WTC11 (cell line): ENCODE measurements around the gene DAPK1. TPM values are rescaled to one million over a fixed set of nuclear protein-coding genes. Genes with fewer than 3 reads are reported as not detected.

Source experiments
- ATAC-seq: fragments of 200-7000 bp; cut with Tn5 transposase; 2 replicates; pipeline ENCODE4 v1.10.0; 2021; ENCODE audit warnings: mild to moderate bottlenecking, moderate library complexity
- CTCF ChIA-PET: fragments of 300-600 bp; sonication (Branson Sonifier 250); formaldehyde crosslinking; loops from one replicate; lab custom pipeline; 2021; ENCODE audit warnings: antibody characterized with exemption; lab: Charles Lee
- POLR2A ChIA-PET: fragments of 350-600 bp; sonication (Branson Sonifier 250); formaldehyde crosslinking; loops from one replicate; lab custom pipeline; 2021; ENCODE audit warnings: antibody characterized with exemption; lab: Charles Lee
- DNase-seq: peaks from one replicate; pipeline ENCODE4 v3.0.0; 2021; ENCODE audit warnings: low spot score
- H3K27ac Mint-ChIP-seq: 2 replicates; pipeline ENCODE4 v1.8.0; 2021; ENCODE audit warnings: mixed read lengths
- H3K27me3 Mint-ChIP-seq: 2 replicates; pipeline ENCODE4 v1.8.0; 2021; ENCODE audit warnings: low read depth, mild to moderate bottlenecking, moderate library complexity, mixed read lengths
- H3K36me3 Mint-ChIP-seq: 2 replicates; pipeline ENCODE4 v1.8.0; 2021; ENCODE audit warnings: mixed read lengths
- H3K4me1 Mint-ChIP-seq: 2 replicates; pipeline ENCODE4 v1.8.0; 2022; ENCODE audit warnings: mixed read lengths
- H3K4me3 Mint-ChIP-seq: 2 replicates; pipeline ENCODE4 v1.8.0; 2021; ENCODE audit warnings: mild to moderate bottlenecking, moderate library complexity, mixed read lengths
- H3K9me3 Mint-ChIP-seq: 2 replicates; pipeline ENCODE4 v1.8.0; 2021; ENCODE audit warnings: mixed read lengths
- CREB1 ChIP-seq: sonication (generic); formaldehyde crosslinking; IDR thresholded peaks from 2 replicates; pipeline ENCODE4 v1.8.0; 2023; ENCODE audit warnings: mild to moderate bottlenecking, missing genetic modification reagents
- GRHL2 ChIP-seq: fragments of 250-450 bp; sonication (Bioruptor Pico); IDR thresholded peaks from 2 replicates; pipeline ENCODE4 v1.8.0; 2022; ENCODE audit warnings: mild to moderate bottlenecking, moderate library complexity; ENCODE audit not compliant: insufficient replicate concordance, severe bottlenecking
- GTF2I ChIP-seq: fragments of 250-450 bp; sonication (Bioruptor Pico); conservative IDR thresholded peaks from 2 replicates; pipeline ENCODE4 v1.4.0; 2021; ENCODE audit warnings: mild to moderate bottlenecking
- NFATC4 ChIP-seq: fragments of 250-450 bp; sonication (Bioruptor Pico); IDR thresholded peaks from 2 replicates; pipeline ENCODE4 v1.9.0; 2021; ENCODE audit warnings: mild to moderate bottlenecking
- RORB ChIP-seq: fragments of 250-450 bp; sonication (Bioruptor Pico); IDR thresholded peaks from 2 replicates; pipeline ENCODE4 v1.9.0; 2021; ENCODE audit warnings: mild to moderate bottlenecking
- SOX15 ChIP-seq: fragments of 250-450 bp; sonication (Bioruptor Pico); IDR thresholded peaks from 2 replicates; pipeline ENCODE4 v1.9.0; 2021; ENCODE audit warnings: mild to moderate bottlenecking
- SP1 ChIP-seq: sonication (generic); formaldehyde crosslinking; conservative IDR thresholded peaks from 2 replicates; pipeline ENCODE4 v1.8.1; 2022; ENCODE audit warnings: missing genetic modification reagents
- ZNF232 ChIP-seq: sonication (generic); formaldehyde crosslinking; IDR thresholded peaks from 2 replicates; pipeline ENCODE4 v1.8.0; 2022; ENCODE audit warnings: mild to moderate bottlenecking, missing genetic modification reagents
- total RNA-seq: library from RNA; stranded (reverse); gene quantifications from 3 replicates; pipeline ENCODE4 v1.2.3, GENCODE V29; 2021
- TF ChIP-seq, protein P1 (sequence below): sonication (generic); formaldehyde crosslinking; IDR thresholded peaks from 2 replicates; pipeline ENCODE4 v1.8.0; 2023; ENCODE audit warnings: mild to moderate bottlenecking, missing genetic modification reagents
- TF ChIP-seq, protein P2 (sequence below): sonication (generic); formaldehyde crosslinking; IDR thresholded peaks from 2 replicates; pipeline ENCODE4 v1.8.0; 2022; ENCODE audit warnings: mild to moderate bottlenecking, missing genetic modification reagents
- TF ChIP-seq, protein P3 (sequence below): sonication (generic); formaldehyde crosslinking; IDR thresholded peaks from 2 replicates; pipeline ENCODE4 v1.8.1; 2023; ENCODE audit warnings: mild to moderate bottlenecking, missing genetic modification reagents, moderate library complexity
- TF ChIP-seq, protein P4 (sequence below): sonication (generic); formaldehyde crosslinking; IDR thresholded peaks from 2 replicates; pipeline ENCODE4 v1.8.0; 2022; ENCODE audit warnings: mild to moderate bottlenecking, missing genetic modification reagents
- TF ChIP-seq, protein P5 (sequence below): sonication (generic); formaldehyde crosslinking; IDR thresholded peaks from 2 replicates; pipeline ENCODE4 v1.8.1; 2022; ENCODE audit warnings: low read depth, missing genetic modification reagents, borderline replicate concordance
- TF ChIP-seq, protein P6 (sequence below): sonication (generic); formaldehyde crosslinking; IDR thresholded peaks from 2 replicates; pipeline ENCODE4 v1.8.0; 2022; ENCODE audit warnings: missing genetic modification reagents
- TF ChIP-seq, protein P7 (sequence below): sonication (generic); formaldehyde crosslinking; IDR thresholded peaks from 2 replicates; pipeline ENCODE4 v1.8.1; 2023; ENCODE audit warnings: mild to moderate bottlenecking, missing genetic modification reagents, borderline replicate concordance

DAPK1 gene
- total RNA-seq, 1 experiment from 2014 or later: 129 TPM

DNA sequence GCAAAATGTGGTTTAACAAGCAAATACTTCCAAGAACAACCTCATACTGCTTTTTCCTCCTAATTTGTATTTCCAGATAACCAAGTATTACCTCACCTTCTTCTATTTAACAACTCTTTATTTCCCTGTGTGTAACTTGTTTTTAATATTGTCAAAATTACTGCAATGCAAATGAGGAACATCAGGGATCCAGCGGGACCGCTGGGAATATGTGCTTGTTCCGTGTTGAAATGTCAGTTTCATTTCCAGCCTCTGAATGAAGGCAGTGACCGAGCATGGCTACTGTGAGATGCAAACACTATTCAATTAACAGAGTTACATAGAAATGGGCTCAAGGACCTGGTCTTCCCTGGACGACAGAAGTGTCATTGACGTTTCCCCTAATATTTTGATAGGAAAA is 117.5 kb downstream of the DAPK1 start:
- DNase-seq: no peak
- POLR2A ChIA-PET: no interaction called here
- Mint-ChIP-seq H3K27me3 (no peaks in the 10 kb centered on the region), H3K27ac (peak overlapping the region; percentile 55; the same call in 1 of the 2 replicates), H3K36me3 (peaks cover 76% of the 10 kb centered on the region), H3K4me3 (no peak overlapping the region), H3K4me1 (peaks cover 51% of the 10 kb centered on the region), H3K9me3 (peaks cover 12% of the 10 kb centered on the region)
- CTCF ChIA-PET: interaction anchor here (2.6 kb wide), 1 partner anchor 47 kb away, joined by 5 read pairs; no protein-coding TSS in a partner anchor
- no peak for ATAC-seq
- TF ChIP-seq ZNF232 (CRISPR knock-in tag) (no peak), GRHL2 (CRISPR knock-in tag) (no peak)
- TF ChIP-seq, protein P1, sequence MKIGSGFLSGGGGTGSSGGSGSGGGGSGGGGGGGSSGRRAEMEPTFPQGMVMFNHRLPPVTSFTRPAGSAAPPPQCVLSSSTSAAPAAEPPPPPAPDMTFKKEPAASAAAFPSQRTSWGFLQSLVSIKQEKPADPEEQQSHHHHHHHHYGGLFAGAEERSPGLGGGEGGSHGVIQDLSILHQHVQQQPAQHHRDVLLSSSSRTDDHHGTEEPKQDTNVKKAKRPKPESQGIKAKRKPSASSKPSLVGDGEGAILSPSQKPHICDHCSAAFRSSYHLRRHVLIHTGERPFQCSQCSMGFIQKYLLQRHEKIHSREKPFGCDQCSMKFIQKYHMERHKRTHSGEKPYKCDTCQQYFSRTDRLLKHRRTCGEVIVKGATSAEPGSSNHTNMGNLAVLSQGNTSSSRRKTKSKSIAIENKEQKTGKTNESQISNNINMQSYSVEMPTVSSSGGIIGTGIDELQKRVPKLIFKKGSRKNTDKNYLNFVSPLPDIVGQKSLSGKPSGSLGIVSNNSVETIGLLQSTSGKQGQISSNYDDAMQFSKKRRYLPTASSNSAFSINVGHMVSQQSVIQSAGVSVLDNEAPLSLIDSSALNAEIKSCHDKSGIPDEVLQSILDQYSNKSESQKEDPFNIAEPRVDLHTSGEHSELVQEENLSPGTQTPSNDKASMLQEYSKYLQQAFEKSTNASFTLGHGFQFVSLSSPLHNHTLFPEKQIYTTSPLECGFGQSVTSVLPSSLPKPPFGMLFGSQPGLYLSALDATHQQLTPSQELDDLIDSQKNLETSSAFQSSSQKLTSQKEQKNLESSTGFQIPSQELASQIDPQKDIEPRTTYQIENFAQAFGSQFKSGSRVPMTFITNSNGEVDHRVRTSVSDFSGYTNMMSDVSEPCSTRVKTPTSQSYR: no peak
- TF ChIP-seq, protein P2, sequence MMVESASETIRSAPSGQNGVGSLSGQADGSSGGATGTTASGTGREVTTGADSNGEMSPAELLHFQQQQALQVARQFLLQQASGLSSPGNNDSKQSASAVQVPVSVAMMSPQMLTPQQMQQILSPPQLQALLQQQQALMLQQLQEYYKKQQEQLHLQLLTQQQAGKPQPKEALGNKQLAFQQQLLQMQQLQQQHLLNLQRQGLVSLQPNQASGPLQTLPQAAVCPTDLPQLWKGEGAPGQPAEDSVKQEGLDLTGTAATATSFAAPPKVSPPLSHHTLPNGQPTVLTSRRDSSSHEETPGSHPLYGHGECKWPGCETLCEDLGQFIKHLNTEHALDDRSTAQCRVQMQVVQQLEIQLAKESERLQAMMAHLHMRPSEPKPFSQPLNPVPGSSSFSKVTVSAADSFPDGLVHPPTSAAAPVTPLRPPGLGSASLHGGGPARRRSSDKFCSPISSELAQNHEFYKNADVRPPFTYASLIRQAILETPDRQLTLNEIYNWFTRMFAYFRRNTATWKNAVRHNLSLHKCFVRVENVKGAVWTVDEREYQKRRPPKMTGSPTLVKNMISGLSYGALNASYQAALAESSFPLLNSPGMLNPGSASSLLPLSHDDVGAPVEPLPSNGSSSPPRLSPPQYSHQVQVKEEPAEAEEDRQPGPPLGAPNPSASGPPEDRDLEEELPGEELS (CRISPR knock-in tag): no peak
- TF ChIP-seq, all 79 proteins: peak for 0

DNA sequence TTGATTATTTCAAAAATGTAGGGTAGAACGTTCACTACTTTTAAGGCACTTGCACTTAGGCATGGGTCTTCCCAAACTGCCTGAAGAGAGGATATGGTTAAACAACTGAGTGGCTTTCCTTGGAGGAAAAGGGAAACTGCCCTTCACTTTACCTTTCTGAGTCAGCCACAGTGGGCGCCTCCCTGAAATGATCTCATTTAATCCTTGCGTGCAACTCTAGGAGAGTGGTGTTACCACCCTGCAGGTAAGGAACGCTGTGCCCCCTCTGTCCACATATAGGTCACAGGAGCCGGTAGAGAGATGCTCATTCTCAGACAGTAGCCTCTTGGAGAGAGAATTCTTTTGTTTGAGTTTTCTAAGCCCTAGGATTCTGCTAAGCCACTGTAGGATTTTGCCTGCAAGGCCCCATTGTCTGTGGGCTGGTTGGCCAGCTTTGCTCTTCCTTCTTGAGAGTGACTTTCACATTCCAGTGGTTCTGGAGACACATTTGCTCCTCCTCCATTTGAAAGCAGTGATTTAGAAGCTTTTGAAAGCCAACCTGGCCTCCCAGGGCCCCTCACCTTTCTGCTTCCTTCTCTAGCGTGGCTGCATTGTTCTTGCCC is 118.0 kb downstream of the DAPK1 start:
- H3K4me3 Mint-ChIP-seq: no peak overlapping the region
- ChIA-PET POLR2A (no interaction called here), CTCF (interaction anchor here (2.6 kb wide), 1 partner anchor 47 kb away, joined by 5 read pairs; no protein-coding TSS in a partner anchor)
- DNase-seq (no peak), ATAC-seq (peak; percentile 51)
- peaks cover 12% of the 10 kb centered on the region for H3K9me3 Mint-ChIP-seq
- peaks cover 48% of the 10 kb centered on the region for H3K4me1 Mint-ChIP-seq
- H3K27me3 Mint-ChIP-seq: no peaks in the 10 kb centered on the region
- TF ChIP-seq, protein P3, sequence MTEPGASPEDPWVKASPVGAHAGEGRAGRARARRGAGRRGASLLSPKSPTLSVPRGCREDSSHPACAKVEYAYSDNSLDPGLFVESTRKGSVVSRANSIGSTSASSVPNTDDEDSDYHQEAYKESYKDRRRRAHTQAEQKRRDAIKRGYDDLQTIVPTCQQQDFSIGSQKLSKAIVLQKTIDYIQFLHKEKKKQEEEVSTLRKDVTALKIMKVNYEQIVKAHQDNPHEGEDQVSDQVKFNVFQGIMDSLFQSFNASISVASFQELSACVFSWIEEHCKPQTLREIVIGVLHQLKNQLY: no peak
- TF ChIP-seq, protein P4, sequence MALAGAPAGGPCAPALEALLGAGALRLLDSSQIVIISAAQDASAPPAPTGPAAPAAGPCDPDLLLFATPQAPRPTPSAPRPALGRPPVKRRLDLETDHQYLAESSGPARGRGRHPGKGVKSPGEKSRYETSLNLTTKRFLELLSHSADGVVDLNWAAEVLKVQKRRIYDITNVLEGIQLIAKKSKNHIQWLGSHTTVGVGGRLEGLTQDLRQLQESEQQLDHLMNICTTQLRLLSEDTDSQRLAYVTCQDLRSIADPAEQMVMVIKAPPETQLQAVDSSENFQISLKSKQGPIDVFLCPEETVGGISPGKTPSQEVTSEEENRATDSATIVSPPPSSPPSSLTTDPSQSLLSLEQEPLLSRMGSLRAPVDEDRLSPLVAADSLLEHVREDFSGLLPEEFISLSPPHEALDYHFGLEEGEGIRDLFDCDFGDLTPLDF (CRISPR knock-in tag): no peak
- TF ChIP-seq CREB1 (CRISPR knock-in tag) (no peak), SP1 (CRISPR knock-in tag) (no peak), RORB (CRISPR knock-in tag) (no peak), GTF2I (no peak), NFATC4 (no peak), SOX15 (CRISPR knock-in tag) (no peak)
- TF ChIP-seq, protein P5, sequence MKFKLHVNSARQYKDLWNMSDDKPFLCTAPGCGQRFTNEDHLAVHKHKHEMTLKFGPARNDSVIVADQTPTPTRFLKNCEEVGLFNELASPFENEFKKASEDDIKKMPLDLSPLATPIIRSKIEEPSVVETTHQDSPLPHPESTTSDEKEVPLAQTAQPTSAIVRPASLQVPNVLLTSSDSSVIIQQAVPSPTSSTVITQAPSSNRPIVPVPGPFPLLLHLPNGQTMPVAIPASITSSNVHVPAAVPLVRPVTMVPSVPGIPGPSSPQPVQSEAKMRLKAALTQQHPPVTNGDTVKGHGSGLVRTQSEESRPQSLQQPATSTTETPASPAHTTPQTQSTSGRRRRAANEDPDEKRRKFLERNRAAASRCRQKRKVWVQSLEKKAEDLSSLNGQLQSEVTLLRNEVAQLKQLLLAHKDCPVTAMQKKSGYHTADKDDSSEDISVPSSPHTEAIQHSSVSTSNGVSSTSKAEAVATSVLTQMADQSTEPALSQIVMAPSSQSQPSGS (CRISPR knock-in tag): no peak
- TF ChIP-seq, protein P6, sequence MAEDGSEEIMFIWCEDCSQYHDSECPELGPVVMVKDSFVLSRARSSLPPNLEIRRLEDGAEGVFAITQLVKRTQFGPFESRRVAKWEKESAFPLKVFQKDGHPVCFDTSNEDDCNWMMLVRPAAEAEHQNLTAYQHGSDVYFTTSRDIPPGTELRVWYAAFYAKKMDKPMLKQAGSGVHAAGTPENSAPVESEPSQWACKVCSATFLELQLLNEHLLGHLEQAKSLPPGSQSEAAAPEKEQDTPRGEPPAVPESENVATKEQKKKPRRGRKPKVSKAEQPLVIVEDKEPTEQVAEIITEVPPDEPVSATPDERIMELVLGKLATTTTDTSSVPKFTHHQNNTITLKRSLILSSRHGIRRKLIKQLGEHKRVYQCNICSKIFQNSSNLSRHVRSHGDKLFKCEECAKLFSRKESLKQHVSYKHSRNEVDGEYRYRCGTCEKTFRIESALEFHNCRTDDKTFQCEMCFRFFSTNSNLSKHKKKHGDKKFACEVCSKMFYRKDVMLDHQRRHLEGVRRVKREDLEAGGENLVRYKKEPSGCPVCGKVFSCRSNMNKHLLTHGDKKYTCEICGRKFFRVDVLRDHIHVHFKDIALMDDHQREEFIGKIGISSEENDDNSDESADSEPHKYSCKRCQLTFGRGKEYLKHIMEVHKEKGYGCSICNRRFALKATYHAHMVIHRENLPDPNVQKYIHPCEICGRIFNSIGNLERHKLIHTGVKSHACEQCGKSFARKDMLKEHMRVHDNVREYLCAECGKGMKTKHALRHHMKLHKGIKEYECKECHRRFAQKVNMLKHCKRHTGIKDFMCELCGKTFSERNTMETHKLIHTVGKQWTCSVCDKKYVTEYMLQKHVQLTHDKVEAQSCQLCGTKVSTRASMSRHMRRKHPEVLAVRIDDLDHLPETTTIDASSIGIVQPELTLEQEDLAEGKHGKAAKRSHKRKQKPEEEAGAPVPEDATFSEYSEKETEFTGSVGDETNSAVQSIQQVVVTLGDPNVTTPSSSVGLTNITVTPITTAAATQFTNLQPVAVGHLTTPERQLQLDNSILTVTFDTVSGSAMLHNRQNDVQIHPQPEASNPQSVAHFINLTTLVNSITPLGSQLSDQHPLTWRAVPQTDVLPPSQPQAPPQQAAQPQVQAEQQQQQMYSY: no peak
- TF ChIP-seq, protein P7, sequence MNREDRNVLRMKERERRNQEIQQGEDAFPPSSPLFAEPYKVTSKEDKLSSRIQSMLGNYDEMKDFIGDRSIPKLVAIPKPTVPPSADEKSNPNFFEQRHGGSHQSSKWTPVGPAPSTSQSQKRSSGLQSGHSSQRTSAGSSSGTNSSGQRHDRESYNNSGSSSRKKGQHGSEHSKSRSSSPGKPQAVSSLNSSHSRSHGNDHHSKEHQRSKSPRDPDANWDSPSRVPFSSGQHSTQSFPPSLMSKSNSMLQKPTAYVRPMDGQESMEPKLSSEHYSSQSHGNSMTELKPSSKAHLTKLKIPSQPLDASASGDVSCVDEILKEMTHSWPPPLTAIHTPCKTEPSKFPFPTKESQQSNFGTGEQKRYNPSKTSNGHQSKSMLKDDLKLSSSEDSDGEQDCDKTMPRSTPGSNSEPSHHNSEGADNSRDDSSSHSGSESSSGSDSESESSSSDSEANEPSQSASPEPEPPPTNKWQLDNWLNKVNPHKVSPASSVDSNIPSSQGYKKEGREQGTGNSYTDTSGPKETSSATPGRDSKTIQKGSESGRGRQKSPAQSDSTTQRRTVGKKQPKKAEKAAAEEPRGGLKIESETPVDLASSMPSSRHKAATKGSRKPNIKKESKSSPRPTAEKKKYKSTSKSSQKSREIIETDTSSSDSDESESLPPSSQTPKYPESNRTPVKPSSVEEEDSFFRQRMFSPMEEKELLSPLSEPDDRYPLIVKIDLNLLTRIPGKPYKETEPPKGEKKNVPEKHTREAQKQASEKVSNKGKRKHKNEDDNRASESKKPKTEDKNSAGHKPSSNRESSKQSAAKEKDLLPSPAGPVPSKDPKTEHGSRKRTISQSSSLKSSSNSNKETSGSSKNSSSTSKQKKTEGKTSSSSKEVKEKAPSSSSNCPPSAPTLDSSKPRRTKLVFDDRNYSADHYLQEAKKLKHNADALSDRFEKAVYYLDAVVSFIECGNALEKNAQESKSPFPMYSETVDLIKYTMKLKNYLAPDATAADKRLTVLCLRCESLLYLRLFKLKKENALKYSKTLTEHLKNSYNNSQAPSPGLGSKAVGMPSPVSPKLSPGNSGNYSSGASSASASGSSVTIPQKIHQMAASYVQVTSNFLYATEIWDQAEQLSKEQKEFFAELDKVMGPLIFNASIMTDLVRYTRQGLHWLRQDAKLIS: no peak
- no peak overlapping the region for H3K27ac Mint-ChIP-seq
- H3K36me3 Mint-ChIP-seq: peaks cover 71% of the 10 kb centered on the region
